Glutamatergic neuron (in vitro differentiated cells): ENCODE measurements around the gene JAM2. TPM values are rescaled to one million over a fixed set of nuclear protein-coding genes. Genes with fewer than 3 reads are reported as not detected.

Source experiments
- DNase-seq: peaks from one replicate; pipeline ENCODE4 v3.0.0; 2022
- H3K27ac Mint-ChIP-seq: one replicate; pipeline ENCODE4 v1.8.0; 2020; ENCODE audit warnings: mild to moderate bottlenecking, mixed read lengths, inconsistent platforms; ENCODE audit not compliant: unreplicated experiment
- H3K27me3 Mint-ChIP-seq: one replicate; pipeline ENCODE4 v1.8.0; 2020; ENCODE audit warnings: mild to moderate bottlenecking, moderate library complexity, mixed read lengths, inconsistent platforms; ENCODE audit not compliant: unreplicated experiment
- H3K36me3 Mint-ChIP-seq: one replicate; pipeline ENCODE4 v1.8.0; 2020; ENCODE audit warnings: mild to moderate bottlenecking, mixed read lengths, inconsistent platforms; ENCODE audit not compliant: unreplicated experiment
- H3K4me1 Mint-ChIP-seq: one replicate; pipeline ENCODE4 v1.8.0; 2020; ENCODE audit warnings: mild to moderate bottlenecking, low read depth, mixed read lengths, inconsistent platforms; ENCODE audit not compliant: unreplicated experiment
- H3K4me3 Mint-ChIP-seq: one replicate; pipeline ENCODE4 v1.8.0; 2020; ENCODE audit warnings: mild to moderate bottlenecking, mixed read lengths, inconsistent platforms; ENCODE audit not compliant: unreplicated experiment
- H3K9me3 Mint-ChIP-seq: one replicate; pipeline ENCODE4 v1.8.0; 2020; ENCODE audit warnings: mild to moderate bottlenecking, moderate library complexity, mixed read lengths, inconsistent platforms; ENCODE audit not compliant: unreplicated experiment
- CTCF ChIP-seq: fragments of 200-600 bp; sonication (generic); IDR thresholded peaks from one replicate; pipeline ENCODE4 v1.5.0; 2021; ENCODE audit not compliant: partially characterized antibody, unreplicated experiment
- total RNA-seq: library from RNA; stranded (reverse); fragmentation: NEBNext Ultra II Directional; extraction: Animal tissue kit (Norgen Biotek cat#: 25700); gene quantifications from one replicate; pipeline ENCODE4 v1.2.1, GENCODE V29; 2021; ENCODE audit not compliant: unreplicated experiment

The JAM2 gene
- total RNA-seq, 1 donor from 2014 or later = 4.6 TPM

- Mint-ChIP-seq H3K27ac (no peak overlapping the region), H3K36me3 (peaks cover 4% of the 10 kb centered on the region), H3K27me3 (no peaks in the 10 kb centered on the region), H3K9me3 (no peaks in the 10 kb centered on the region), H3K4me1 (no peaks in the 10 kb centered on the region), H3K4me3 (no peak overlapping the region)
- DNase-seq = no peak
- no peak for TF ChIP-seq CTCF
Observed at GRCh38 chr21:25658427-25659035, 19.5 kb downstream of the JAM2 start.

- no peak for DNase-seq
- Mint-ChIP-seq H3K4me1 (no peaks in the 10 kb centered on the region), H3K4me3 (no peak overlapping the region), H3K9me3 (no peaks in the 10 kb centered on the region), H3K36me3 (no peaks in the 10 kb centered on the region), H3K27ac (no peak overlapping the region), H3K27me3 (no peaks in the 10 kb centered on the region)
- TF ChIP-seq CTCF = no peak
Observed at GRCh38 chr21:25660233-25660632, 21.2 kb downstream of the JAM2 start.

GRCh38 chr21:25664491-25664931 is 25.5 kb downstream of the JAM2 start:
- Mint-ChIP-seq H3K4me3 (no peak overlapping the region), H3K4me1 (no peaks in the 10 kb centered on the region), H3K9me3 (no peaks in the 10 kb centered on the region), H3K36me3 (no peaks in the 10 kb centered on the region), H3K27me3 (peaks cover 2% of the 10 kb centered on the region), H3K27ac (no peak overlapping the region)
- no peak for DNase-seq
- no peak for TF ChIP-seq CTCF

GRCh38 chr21:25670726-25671125 is 31.7 kb downstream of the JAM2 start:
- H3K9me3 Mint-ChIP-seq = no peaks in the 10 kb centered on the region
- H3K27ac Mint-ChIP-seq = no peak overlapping the region
- H3K4me1 Mint-ChIP-seq = no peaks in the 10 kb centered on the region
- TF ChIP-seq CTCF = no peak
- DNase-seq = no peak
- H3K4me3 Mint-ChIP-seq = no peak overlapping the region
- H3K36me3 Mint-ChIP-seq = peaks cover 8% of the 10 kb centered on the region
- peaks cover 2% of the 10 kb centered on the region for H3K27me3 Mint-ChIP-seq

- no peak for TF ChIP-seq CTCF
- Mint-ChIP-seq H3K4me1 (no peaks in the 10 kb centered on the region), H3K27ac (no peak overlapping the region), H3K27me3 (no peaks in the 10 kb centered on the region), H3K9me3 (no peaks in the 10 kb centered on the region), H3K4me3 (no peak overlapping the region), H3K36me3 (peaks cover 8% of the 10 kb centered on the region)
- DNase-seq = no peak
Observed at GRCh38 chr21:25676451-25676850, 37.4 kb downstream of the JAM2 start.
